Hematopoietic multipotent progenitor cell (in vitro differentiated cells): ENCODE data around the gene LTBP2. TPM values are rescaled to one million over a fixed set of nuclear protein-coding genes. Genes with fewer than 3 reads are reported as not detected.

ENCODE experiments used
- DNase-seq, 3 donors: peaks; one replicate each; pipeline ENCODE4 v3.0.0-alpha.2; 2011 to 2015; ENCODE audit warnings: low read depth in 2 of 3, low spot score in 2 of 3
- total RNA-seq: library from RNA; depleted of rRNA; stranded (reverse); fragments of >200 nt; gene quantifications from one replicate; pipeline ENCODE4 v1.2.3, GENCODE V29; 2012

Gene LTBP2
- total RNA-seq, 1 donor, result 0.27 TPM

GRCh38 chr14:74638966-74639365, 26.9 kb upstream of the LTBP2 start:
- no peak for DNase-seq

- peak in 1 of 3 donors; percentile 14 for DNase-seq
Observed at GRCh38 chr14:74638066-74638465, 26.0 kb upstream of the LTBP2 start.

DNA sequence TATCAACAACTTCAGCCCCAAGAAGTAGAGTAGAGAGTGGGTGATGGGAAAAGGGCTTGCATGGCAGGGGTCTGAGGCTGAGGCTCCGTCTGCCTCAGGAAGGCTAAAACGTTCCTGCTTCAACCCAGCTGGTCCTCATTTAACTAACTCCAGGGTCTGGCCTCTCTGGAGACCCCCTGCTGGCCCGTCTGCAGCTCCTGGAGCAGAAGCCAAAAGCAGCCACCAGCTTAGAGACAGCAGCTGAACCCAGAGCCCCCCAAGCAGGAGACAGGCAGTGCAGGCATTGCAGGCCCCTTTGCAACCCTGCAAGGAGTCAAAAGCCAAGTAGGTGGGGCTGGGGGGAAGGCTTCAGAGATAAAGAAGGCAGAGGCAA, 25.1 kb upstream of the LTBP2 start:
- DNase-seq, result no peak

DNA sequence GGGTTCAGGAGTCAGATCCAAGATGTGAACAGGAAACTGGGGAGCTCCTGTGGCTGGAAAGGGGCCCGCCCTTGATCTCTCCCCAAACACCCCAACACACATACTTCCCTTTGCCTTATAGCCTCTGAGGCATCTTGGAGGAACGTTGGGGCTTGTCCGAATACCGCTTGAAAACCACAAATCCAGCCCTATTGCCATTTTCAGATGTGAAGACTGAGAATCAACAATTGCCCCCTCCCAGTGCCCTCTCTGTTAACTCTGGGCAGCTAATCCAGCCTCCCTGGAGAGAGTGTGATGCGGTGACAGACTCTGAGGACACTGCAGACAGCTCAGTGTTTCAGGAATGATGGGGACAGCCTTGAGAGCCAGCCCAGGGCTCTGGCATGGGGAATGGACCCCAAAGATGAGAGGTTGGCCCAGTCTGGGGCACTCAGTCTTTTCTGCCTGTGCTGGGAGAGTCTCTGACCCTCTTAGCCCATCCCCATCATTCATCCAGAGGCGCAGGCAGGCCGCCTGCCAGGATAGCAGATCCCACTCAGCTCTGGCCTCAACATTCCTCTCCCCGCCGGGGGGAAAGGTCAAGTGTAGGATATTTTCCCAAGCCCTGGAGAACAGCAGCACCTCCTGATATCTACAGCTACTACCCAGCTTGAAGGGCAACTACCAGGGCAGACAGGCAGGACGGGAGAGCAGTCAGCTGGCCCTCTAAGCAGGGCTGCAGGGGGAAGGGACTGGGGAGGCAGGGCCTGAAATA, 24.6 kb upstream of the LTBP2 start:
- no peak for DNase-seq

- DNase-seq, result no peak
Observed at GRCh38 chr14:74635847-74636246, 23.8 kb upstream of the LTBP2 start.

DNA sequence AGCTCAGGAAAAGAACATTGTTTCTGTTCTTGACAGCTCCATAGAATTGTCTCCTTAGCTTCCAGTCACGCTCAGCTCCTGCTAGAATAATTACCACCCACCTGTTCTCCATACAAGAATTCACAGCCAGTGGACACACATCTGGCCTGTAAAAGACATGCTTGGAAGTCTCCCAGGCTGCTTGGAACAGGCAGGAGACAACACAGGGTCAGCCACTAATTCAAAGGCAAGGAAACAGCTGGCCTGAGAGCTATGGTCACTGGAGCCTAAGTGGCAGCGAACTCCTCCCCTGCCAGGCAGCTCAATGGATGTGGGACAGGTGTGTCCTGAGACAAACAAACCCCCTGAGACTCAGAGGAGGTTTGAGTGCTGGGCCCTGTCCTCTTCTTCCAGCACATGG, 22.9 kb upstream of the LTBP2 start:
- DNase-seq, result no peak

- no peak for DNase-seq
Observed at GRCh38 chr14:74634481-74634880, 22.4 kb upstream of the LTBP2 start.

DNA sequence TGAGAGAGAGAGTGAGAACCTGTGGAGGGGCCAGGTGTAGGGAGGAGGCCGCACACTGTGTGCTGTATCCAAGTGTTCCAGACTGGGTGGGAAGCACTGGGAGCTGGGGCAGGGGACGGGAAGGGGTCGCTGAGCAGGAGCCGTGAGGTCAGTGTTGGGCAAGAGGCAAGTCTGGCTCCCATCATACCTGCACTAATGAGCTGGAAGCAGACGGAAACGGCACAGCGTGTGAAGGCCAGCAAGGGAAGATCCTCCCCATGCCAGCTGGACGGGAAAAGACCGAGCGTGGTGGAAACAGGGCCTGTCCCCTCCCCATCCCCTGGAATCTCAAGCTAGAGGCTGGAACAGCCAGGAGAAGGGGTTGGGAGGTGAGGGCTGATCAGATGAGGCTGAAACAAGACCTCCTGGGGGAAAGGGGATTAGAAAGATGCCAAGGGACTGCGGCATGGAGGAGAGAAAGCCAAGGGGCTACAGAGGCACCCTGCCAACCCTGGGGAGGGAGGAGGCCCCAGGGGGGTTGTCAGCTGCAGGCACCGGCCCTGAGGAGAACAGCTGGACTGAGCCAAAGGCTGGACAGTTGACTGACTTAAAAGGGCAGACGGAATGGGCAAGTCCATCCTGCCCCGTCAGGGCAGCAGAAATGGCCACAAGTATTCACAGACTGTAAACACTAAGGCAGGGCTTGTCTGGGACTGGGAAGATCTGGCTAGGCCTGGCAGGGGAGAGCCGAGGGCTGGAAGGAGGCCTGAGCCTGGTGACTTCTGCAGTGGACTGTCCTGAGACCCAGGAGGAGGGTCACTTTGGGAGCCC, 19.0 kb upstream of the LTBP2 start:
- no peak for DNase-seq

- no peak for DNase-seq
Observed at GRCh38 chr14:74628418-74628817, 16.4 kb upstream of the LTBP2 start.

DNA sequence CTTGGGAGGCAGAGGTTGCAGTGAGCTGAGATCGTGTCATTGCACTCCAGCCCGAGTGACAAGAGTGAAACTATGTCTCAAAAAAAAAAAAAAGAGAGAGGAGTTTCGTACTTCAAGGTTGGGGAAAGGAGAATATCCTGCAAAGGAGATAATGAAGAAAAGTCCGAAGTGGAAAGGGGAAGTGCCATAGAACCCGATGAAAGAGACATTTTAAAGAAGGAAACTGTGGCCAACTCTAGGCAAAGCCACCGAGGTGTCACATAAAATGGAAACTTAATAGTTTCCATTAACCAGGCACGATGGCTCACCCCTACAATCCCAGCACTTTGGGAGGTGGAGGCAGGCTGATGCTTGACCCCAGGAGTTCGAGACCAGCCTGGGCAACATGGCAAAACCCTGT, 15.0 kb upstream of the LTBP2 start:
- DNase-seq, result peak in 2 of 3 donors; percentile 42 to 67

DNA sequence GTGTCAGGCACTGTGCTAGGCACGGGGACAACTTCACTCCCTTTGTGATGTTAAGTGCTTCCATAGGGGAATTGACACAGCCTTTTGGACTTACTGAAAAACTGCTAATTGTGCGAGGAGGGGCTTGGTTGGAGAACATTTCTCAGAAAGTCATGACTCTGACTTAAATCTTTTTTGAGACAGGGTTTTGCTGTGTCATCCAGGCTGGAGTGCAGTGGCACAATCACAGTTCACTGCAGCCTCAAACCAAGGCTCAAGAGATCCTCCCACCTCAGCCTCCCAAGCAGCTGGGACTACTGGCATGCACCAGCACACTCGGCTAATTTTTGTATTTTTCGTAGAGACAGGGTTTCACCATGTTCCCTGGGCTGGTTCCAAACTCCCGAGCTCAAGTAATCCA, 10.2 kb upstream of the LTBP2 start:
- DNase-seq, result no peak

GRCh38 chr14:74621556-74621955, 9.5 kb upstream of the LTBP2 start:
- DNase-seq, result no peak

GRCh38 chr14:74620923-74621322, 8.9 kb upstream of the LTBP2 start:
- DNase-seq, result no peak

- peak in 2 of 3 donors; percentile 68 to 70 for DNase-seq
Observed at GRCh38 chr14:74620497-74620921, 8.5 kb upstream of the LTBP2 start.

DNA sequence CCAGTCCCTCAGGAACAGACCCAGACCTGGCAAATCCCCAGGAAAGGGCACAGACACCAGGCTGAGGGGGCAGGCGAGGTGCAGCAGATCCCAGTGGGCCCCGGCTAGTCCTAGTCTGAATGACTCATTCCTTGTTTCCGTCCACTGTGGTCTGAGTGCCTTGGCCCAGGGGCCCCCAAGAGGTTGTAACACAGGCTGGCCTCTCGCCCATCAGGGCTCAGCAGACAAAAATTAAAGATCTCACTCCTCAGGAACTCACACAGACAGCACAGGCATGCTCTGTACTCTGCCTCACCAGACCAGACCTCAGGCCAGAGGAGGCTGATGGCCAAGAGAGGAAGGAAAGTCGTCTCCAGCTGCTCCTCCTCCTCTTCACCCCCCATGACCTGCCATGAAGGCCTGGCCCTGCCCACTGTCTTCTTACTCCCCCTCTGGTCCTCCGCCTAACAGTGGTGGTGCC, 7.7 kb upstream of the LTBP2 start:
- no peak for DNase-seq

GRCh38 chr14:74618078-74618952, 6.3 kb upstream of the LTBP2 start:
- DNase-seq, result peak; percentile 28 to 87 (median 84)

DNA sequence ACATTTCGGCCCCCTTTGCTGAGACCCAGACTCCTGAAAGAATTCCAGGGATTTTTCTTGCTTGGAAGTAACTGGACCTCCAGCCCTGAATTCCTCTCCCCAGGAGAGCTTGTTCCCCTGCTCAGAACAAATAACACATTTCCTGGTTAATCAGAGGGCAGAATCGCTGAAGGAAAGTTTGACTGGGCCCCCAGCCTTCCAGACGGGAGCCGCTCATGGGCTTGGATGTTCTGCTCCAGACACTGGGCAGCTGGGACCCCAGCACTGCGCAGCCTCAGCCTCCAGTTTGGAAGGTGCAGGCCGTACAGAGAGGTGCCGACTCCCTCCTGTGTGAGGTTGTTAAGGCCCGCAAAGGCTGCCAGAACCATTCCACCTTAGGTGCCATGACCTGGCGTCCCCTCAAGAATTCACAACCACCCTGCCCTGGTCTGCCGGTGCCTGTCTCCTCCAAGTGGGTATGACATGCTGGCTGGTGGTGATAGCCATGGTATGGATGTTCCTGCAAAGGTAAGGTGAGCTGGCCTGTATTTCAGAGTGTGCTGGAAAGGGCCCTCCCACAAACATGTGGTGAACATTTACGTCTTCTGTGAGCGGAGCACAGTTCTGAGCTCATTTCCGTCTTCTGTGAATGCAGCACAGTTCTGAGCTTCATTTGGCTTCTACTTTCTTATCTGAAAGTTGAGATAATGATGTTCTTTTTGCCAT, 5.1 kb upstream of the LTBP2 start:
- DNase-seq, result no peak

- DNase-seq, result peak in 2 of 3 donors; percentile 45 to 47
Observed at GRCh38 chr14:74616507-74616906, 4.5 kb upstream of the LTBP2 start.

DNA sequence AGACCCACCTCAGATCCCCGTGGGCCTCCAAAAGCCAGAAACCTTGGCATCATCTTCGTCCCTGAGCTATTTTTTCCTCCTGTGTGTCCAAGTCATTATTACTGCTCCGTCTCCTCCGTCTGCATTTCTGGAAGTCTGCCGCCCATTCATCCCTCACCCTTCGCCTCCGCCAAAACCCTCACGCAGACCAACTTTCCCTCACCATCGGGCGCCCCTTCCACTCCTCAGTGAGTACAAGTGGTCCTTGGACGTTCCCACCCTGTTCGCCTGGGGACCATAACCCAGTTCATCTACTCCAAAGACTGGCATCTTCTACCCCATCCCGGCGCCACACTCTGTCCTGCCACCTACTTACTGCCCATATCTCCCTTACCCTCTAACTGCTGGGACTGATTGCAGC, 3.7 kb upstream of the LTBP2 start:
- DNase-seq, result no peak
